ENCODE data around the gene SLC18A2.
"Not testable (repeated sequence)": the region's sequence is repeated elsewhere in the genome, so short reads cannot be mapped to it uniquely, and the experiment has no call there.

The SLC18A2 gene

GRCh38 chr10:117240621-117241529 lies at the start of gene SLC18A2:
Gene SLC18A2 (plus strand): TSS chr10:117241114. CDS start chr10:117241694, 580 bp downstream.
- no peak for ATAC-seq

DNA sequence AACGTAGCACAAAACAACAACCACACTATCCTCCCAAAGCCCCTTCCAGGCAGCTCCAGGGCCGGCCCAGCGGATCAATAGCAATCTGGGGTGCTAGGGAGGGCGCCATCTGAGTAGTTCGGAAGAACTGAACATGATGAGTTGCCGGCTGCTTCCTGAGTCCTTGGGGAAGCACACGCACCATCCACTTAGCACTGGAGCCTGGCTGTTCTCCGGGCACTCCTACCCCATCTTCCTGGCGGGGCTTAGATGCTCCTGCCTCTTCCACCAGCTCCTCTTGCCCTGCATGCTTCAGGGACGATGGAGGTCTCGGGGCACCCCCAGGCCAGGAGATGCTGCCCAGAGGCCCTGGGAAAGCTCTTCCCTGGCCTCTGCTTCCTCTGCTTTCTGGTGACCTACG lies 43.7 kb upstream of the SLC18A2 start, which contains the start of gene KCNK18:
Gene KCNK18, plus strand, starts transcription at position 301 of the 400 bp plus-strand sequence. Its CDS starts 0 bp downstream, at position 301.
- ATAC-seq, result no peak

DNA sequence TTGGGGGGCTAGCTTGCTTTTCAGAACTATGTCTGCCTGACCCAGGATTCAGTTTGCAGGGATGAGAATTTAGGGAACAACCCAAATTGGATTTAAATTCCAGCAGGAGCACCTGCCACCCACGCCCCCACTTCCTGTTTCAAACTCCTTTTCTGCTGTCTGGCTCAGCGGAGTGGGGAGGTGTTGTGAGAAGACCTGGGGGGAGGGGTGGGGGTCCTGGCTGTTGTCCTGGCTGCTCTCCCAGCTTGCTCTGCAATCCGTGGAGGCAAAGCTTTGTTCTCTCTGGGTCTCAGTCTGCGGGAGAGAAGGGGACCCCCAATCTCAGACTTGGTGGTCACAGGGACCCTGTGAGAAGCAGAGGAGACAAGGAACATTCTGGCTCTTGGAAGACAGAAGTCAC lies 42.8 kb upstream of the SLC18A2 start:
- no peak for ATAC-seq

DNA sequence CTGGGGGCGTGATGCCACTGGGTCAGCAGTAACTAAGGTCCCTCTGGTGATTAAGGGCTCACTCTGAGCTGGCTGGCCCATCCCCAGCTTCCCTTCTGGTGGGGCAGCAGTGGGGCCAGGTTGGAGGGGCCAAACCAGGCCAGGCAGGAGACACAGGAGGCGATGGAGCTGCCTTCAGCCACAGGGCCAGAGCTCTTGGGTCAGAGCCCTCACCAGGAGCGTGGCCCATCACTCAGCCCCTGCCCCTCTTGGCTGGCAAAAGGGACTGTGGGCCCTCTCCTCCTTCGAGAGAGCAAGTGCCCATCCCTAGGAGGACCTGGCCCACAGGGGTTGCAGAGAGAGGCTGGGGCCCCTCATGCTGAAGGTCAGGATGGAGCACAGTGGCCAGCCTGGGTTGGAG lies 39.1 kb upstream of the SLC18A2 start:
- ATAC-seq, result no peak

- ATAC-seq, result no peak
Observed at GRCh38 chr10:117204316-117204715, 36.6 kb upstream of the SLC18A2 start.

DNA sequence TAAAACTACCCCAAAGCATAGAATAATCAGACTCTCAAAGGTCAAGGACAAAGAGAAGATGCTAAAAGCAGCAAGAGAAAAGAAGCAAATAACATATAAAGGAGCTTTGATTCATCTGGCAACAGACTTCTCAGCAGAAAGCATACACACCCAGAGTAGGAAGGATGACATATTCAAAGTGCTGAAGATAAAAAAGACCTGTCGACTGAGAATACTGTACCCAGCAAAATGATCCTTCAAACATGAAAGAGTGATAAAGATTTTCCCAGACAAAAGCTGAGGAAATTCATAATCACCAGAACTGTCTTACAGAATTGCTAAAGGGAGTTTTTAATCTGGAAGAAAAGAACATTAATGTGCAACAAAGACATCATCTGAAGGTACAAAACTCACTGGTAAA lies 28.7 kb upstream of the SLC18A2 start:
- no peak for ATAC-seq

GRCh38 chr10:117214401-117214800 lies 26.5 kb upstream of the SLC18A2 start:
- ATAC-seq, result no peak

DNA sequence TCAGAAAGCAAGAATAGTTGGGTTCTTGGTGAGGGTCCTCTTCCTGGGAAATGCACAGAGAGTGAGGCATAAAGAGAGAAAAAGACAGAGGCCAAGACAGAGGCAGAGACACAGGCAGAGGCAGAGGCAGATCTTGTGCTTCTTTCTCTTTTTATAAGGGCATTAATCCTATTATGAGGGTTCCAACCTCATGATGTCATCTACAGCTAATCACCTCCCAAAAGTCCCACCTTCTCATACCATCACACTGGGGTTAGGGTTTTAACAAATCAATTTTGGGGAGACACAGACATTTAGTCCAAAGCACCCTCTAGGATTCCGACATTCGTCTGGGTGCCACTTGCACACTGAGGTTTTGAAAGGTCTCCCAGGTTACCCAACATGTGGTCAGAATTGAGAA lies 25.8 kb upstream of the SLC18A2 start:
- no peak for ATAC-seq

DNA sequence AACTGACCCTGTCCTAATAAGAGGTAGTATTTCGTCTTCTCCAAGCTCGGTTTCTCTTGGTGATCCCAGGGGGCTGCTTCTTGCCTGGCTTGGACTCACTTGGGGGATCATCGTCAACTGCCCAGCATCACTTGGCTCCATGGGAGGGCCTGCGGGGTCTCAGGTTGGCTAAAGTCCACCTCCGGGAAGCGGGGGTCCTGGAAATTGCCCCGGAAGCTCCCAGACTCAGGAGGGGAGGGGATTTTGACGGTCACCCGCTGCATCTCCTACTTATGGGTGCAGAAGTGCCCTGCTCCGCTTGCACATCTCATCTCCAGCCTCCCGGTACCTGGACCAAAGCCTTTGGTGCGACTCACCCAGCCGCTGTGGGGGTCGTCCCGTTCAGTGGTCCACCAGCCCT lies 24.9 kb upstream of the SLC18A2 start:
- no peak for ATAC-seq

GRCh38 chr10:117216611-117217195 lies 24.2 kb upstream of the SLC18A2 start:
- peak; percentile 67 to 70 for ATAC-seq

DNA sequence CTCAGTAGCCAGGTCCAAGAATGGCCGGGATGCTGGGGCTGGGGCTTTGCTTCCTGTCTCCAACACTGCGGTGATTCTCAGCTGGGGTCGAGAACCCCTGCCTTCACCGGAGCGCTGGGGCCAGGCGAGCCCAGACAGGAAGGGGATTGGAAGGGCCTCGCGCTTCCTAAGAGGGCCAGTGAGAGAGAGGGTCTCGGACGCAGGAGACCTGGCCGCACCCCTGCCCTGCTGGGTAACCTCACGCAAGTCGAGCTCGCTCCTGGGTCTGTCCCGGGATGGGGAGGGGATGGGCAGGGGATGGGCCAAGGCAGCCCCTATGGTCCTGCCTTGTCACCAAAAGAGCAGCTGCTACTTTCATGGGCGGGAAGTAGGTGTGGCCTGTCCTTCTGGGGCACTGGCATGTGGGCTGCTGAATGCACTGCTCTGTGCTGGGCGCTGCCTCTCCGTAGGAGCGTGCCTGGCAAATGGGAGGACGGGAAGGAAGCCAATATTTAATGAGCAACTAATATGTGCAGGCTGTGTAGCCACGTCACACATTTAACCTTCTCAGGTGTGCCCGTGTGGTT lies 23.6 kb upstream of the SLC18A2 start:
- ATAC-seq, result peak; percentile 14 to 19

DNA sequence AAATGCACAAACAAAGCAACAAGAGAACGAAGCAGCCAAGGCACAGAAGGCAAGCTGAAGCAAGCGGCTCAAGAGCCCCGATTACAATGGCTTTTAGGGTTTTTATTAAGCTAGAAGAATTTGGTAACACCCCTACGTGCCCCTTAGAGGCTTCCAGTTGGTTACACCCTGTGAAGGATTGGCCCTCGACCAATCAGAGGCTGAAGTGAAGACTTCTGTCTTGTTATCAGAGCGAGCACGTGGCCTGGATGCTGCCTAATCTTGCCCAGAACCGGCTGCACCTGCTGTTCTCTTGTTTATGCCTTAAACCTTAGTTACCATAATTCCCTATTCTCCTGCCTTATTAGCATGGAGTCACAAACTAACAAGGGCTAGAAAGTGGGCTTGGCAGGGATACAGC lies 22.3 kb upstream of the SLC18A2 start:
- ATAC-seq, result no peak

DNA sequence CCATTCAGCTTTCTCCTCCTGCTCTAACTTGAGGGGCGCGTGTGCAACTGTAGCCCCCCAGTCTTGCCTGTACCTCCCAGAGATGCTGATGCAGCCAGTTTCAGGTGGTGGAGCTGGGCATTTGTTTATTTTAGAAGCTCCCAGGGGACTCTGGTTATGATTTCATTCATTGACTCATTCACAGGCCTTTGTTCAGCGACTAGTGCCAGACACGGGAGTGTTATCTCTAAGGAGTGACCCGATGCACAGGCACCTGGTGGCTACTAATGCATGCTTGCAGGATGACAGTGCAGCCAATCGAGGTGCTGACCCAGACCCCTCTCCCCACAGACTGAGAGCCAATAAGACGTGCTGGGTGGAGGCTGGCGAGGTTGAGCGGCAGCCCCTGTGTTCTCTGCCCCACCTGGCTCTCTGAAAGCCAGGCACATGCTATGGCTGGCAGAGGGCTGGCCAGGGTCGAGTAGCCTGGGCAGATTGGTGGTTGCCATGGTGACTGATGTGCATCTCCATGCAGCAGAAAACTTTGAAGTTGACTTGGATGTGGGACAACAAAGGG lies 19.7 kb upstream of the SLC18A2 start:
- no peak for ATAC-seq

- no peak for ATAC-seq
Observed at GRCh38 chr10:117222552-117222951, 18.4 kb upstream of the SLC18A2 start.

DNA sequence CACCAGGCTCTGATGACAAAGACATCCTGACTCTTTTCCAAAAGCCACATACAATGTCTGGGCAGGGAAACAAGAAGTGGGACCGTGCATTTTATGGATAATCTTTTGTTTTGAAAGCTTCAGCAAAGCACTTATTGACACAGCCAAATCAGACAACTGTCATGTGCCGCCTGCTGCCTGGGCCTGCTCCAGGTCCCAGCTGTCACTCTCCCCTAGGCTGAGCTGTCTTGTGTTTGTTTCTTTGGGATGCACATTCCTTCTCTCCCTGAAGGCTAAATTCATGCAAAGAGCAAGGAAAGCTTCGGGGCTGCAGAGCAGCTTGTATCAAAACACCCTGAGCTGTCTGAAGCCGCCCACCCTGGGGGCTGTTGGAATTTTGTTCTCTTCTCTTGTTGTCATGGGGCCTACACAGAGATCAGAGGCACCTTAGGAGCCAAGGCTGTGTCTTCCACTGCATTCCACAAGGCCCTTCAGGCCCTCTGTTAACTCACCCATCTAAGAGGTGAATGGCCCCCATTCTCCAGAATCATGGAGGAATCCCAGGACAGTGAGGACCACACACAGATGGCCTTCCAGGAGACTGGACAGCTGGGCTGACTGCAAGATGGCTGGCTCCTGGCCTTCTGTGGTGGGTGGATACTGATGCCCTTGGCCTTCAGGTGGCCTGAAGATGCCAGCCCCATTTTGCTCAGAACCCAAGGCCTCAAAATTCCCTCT lies 17.8 kb upstream of the SLC18A2 start:
- ATAC-seq, result no peak

DNA sequence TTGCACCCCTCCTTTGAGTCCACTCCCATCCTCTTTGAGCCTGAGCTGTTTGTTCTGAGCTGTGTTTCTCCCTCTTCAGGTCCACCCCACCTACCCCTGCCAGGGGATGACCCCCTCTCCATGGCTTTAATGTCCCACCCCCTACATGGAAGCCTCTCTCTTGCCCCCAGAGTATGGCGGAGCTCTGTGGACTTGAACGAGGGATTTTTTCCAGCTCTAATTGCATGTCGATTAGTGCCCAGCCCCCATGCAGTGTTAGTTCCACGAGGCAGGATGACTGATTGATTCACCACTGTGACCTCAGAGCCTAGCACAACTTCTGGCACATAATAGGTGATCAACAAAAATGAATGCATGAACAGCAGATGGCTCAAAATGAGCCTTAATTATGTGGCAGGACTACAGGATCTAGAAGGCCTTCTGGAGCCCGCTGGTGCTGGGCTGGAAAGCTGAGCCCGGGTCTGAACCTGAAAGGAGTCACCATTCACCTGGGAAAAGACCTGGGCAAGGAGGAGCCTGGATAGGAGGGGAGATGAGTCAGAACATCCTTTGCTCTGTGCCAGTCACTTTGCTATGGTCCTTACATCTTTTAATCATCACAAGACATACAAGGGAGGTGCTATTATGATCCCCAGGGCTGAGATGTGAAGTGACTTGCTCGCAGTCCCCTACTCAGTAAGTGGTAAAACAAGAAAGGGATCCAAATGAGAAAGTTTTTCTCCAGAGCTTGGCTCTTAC lies 17.1 kb upstream of the SLC18A2 start:
- ATAC-seq, result no peak

DNA sequence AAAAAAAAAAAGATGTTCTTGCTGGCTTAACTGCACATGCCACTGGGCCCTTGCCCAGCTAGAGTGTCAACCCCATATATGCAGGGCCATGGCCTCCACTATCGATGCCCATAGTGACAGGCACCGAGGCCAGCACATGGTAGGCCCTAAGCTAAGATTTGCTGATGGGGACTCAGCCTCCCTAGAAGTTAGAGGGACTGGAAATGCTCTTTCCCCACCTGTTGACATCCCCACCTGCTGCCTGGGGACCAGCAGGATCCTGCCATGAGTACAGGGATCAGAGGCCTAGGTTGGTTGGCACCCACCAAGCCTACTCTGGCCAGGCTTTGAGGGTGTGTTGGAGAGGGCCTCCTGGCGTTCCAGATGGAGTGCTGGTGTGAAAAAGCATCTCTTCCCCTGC lies 16.0 kb upstream of the SLC18A2 start:
- no peak for ATAC-seq

GRCh38 chr10:117226813-117227451 lies 14.0 kb upstream of the SLC18A2 start:
- ATAC-seq, result no peak

DNA sequence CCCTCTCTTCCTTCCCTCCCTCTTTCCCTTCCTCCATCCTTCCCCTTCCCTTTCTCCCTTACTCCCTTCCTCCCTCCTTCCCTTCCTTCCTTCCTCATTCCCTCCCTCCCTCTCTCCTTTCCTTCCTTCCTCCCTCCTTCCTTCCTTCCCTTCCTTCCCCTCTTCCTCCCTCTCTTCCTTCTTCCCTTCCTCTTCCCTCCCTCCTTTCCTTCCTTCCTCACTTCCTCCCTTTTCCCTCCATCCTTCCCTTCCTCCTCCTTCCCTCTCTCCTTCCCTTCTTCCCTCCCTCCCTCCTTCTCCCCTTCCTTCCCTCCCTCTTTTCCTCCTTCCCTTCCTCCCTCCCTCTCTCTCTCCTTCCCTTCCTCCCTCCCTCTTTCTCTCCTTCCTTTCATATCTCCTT lies 12.7 kb upstream of the SLC18A2 start:
- ATAC-seq, result no peak

GRCh38 chr10:117230107-117230506 lies 10.8 kb upstream of the SLC18A2 start:
- not testable (repeated sequence) for ATAC-seq

DNA sequence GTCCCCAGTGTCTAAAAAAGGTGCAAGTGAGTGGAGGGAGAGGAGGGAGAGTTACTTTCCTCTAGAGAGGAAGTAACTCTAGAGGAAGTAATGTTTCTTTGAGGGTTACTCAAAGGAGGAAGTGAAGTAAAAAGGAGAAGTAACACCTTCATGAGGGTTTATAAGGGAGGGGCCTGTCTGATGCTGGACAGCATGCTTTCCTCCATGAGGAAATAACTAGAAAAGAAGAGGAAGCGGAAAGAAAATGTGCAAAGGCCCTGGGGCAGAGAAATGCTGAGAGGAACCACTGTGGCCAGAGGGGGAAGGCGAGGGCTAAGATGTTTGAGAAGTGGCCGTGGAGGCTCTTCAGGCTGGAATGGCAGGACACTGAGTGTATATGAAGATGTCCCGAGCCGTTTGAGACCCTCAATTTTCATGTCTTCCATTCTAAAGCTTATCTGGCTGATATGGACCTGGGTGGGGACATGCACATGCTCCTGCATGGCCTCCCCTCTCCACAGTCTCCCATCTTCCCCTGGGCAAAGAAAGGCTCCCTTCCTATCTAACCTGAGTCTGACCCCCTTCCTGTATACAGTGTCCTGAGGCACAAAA lies 3.4 kb upstream of the SLC18A2 start:
- ATAC-seq, result no peak
